Measurements from ENCODE around the gene KRTAP4-2. TPM values are rescaled to one million over a fixed set of nuclear protein-coding genes. Genes with fewer than 3 reads are reported as not detected.

Gene KRTAP4-2
- total and polyA plus RNA-seq, 2 donors (not counting 1 experiment from before 2014, with no cell fraction given): not detected

- WGBS (ENCODE audit: insufficient coverage): 63% methylated on average over 1 of the region's 1 CpG
- no peak overlapping the region for H3K27ac Mint-ChIP-seq
- Histone ChIP-seq H4K20me1 (ENCODE audit: control insufficient read depth, insufficient read depth, low read length, poor library complexity, severe bottlenecking) (no peaks in the 10 kb centered on the region), H3K36me3 (replicated peaks in 1 of 2; ENCODE audit: control extremely low read depth in 1 of 2, control insufficient read depth in 1 of 2, extremely low read depth in 1 of 2, insufficient read depth in 2 of 2, low read length in 1 of 2) (no peaks in the 10 kb centered on the region), H3K4me1 (ENCODE audit: control insufficient read depth in 2 of 2, insufficient read depth in 2 of 2, low read length in 2 of 2) (peaks cover 0 to 4% of the 10 kb centered on the region in 2 donors), H3K9ac (ENCODE audit: low read length) (no peak overlapping the region), H2AFZ (ENCODE audit: insufficient read depth, low read depth, low read length, poor library complexity, severe bottlenecking) (no peak overlapping the region), H3K4me3 (ENCODE audit: control extremely low read depth in 1 of 5, extremely low read depth in 1 of 5, insufficient read depth in 1 of 5, low read depth in 2 of 5, low read length in 4 of 5) (no peak overlapping the region), H3K9me3 (ENCODE audit: control extremely low read depth in 1 of 3, control insufficient read depth in 2 of 3, insufficient read depth in 1 of 3, low read length in 2 of 3) (peaks cover 0 to 1% (median 0%) of the 10 kb centered on the region in 3 donors), H3K27ac (ENCODE audit: low read length in 2 of 2) (no peak overlapping the region), H3K27me3 (replicated peaks in 1 of 4; ENCODE audit: control extremely low read depth in 1 of 4, control insufficient read depth in 3 of 4, insufficient read depth in 4 of 4, low read length in 3 of 4) (peaks cover 0 to 14% (median 0%) of the 10 kb centered on the region in 4 experiments), H3K4me2 (replicated peaks; ENCODE audit: low read depth, low read length, poor library complexity, severe bottlenecking) (no peak overlapping the region), H3K79me2 (ENCODE audit: control insufficient read depth, insufficient read depth, low read length) (no peaks in the 10 kb centered on the region)
- intact Hi-C loops (cut with micrococcal nuclease): no loop called here
- ChIA-PET CTCF (interaction anchor here (1.3 kb wide), 1 partner anchor 110 kb away, joined by 4 read pairs; no protein-coding TSS in a partner anchor), POLR2A (no interaction called here)
- DNase-seq: no peak
- no peak overlapping the region for H3K4me3 Mint-ChIP-seq
- ATAC-seq (ENCODE audit: low read depth): no peak
- H3K9me3 Mint-ChIP-seq (ENCODE audit: insufficient read depth): no peaks in the 10 kb centered on the region
- H3K27me3 Mint-ChIP-seq: peaks cover 59% of the 10 kb centered on the region
- TF ChIP-seq CTCF (IDR thresholded peaks at IDR 0.05) (no peak), EZH2 (IDR thresholded peaks at IDR 0.05; ENCODE audit: borderline replicate concordance, insufficient read depth, low read depth, low read length, poor library complexity, severe bottlenecking) (no peak)
- peaks cover 4% of the 10 kb centered on the region for H3K4me1 Mint-ChIP-seq
These were observed 33.9 kb upstream of the KRTAP4-2 start for GRCh38 chr17:41211845-41212466.

- no peak for ATAC-seq (ENCODE audit: low read depth)
- TF ChIP-seq CTCF (IDR thresholded peaks at IDR 0.05): no peak
- TF ChIP-seq EZH2 (IDR thresholded peaks at IDR 0.05; ENCODE audit: borderline replicate concordance, insufficient read depth, low read depth, low read length, poor library complexity, severe bottlenecking): no peak
- no peak overlapping the region for H2AFZ ChIP-seq (ENCODE audit: insufficient read depth, low read depth, low read length, poor library complexity, severe bottlenecking)
- Mint-ChIP-seq H3K4me3 (no peak overlapping the region), H3K27ac (no peak overlapping the region), H3K27me3 (peaks cover 12% of the 10 kb centered on the region), H3K4me1 (no peaks in the 10 kb centered on the region), H3K9me3 (ENCODE audit: insufficient read depth) (peaks cover 5% of the 10 kb centered on the region)
- POLR2A ChIA-PET: no interaction called here
- no peaks in the 10 kb centered on the region for H3K27me3 ChIP-seq (replicated peaks in 1 of 4; ENCODE audit: control extremely low read depth in 1 of 4, control insufficient read depth in 3 of 4, insufficient read depth in 4 of 4, low read length in 3 of 4)
- H3K9ac ChIP-seq (ENCODE audit: low read length): no peak overlapping the region
- CTCF ChIA-PET: no interaction called here
- no peak overlapping the region for H3K27ac ChIP-seq (ENCODE audit: low read length in 2 of 2)
- 100% methylated on average over 2 of the region's 5 CpGs for WGBS (ENCODE audit: insufficient coverage)
- no peaks in the 10 kb centered on the region for H3K9me3 ChIP-seq (ENCODE audit: control extremely low read depth in 1 of 3, control insufficient read depth in 2 of 3, insufficient read depth in 1 of 3, low read length in 2 of 3)
- no peaks in the 10 kb centered on the region for H3K4me1 ChIP-seq (ENCODE audit: control insufficient read depth in 2 of 2, insufficient read depth in 2 of 2, low read length in 2 of 2)
- no peaks in the 10 kb centered on the region for H3K36me3 ChIP-seq (replicated peaks in 1 of 2; ENCODE audit: control extremely low read depth in 1 of 2, control insufficient read depth in 1 of 2, extremely low read depth in 1 of 2, insufficient read depth in 2 of 2, low read length in 1 of 2)
- intact Hi-C loops (cut with micrococcal nuclease): loop anchor here (10.0 kb wide), 1 partner anchor 235 kb away; the partner anchor contains the start of gene KRT39
- H3K4me2 ChIP-seq (replicated peaks; ENCODE audit: low read depth, low read length, poor library complexity, severe bottlenecking): no peak overlapping the region
- DNase-seq: no peak
- no peaks in the 10 kb centered on the region for H4K20me1 ChIP-seq (ENCODE audit: control insufficient read depth, insufficient read depth, low read length, poor library complexity, severe bottlenecking)
- H3K79me2 ChIP-seq (ENCODE audit: control insufficient read depth, insufficient read depth, low read length): no peaks in the 10 kb centered on the region
- H3K4me3 ChIP-seq (ENCODE audit: control extremely low read depth in 1 of 5, extremely low read depth in 1 of 5, insufficient read depth in 1 of 5, low read depth in 2 of 5, low read length in 4 of 5): no peak overlapping the region
These were observed 21.5 kb upstream of the KRTAP4-2 start for GRCh38 chr17:41199421-41200078.
